ENCODE results near the gene CFAP65.

GRCh38 chr2:219081701-219082331, 40.5 kb upstream of the CFAP65 start:
- no peak for TF ChIP-seq EZH2 (IDR thresholded peaks at IDR 0.05; ENCODE audit: low read length)
- TF ChIP-seq CTCF (optimal IDR thresholded peaks at IDR 0.05 in 1 of 3, IDR thresholded peaks at IDR 0.05 in 1 of 3, conservative IDR thresholded peaks at IDR 0.05 in 1 of 3; ENCODE audit: extremely low read depth in 1 of 3, insufficient read depth in 2 of 3, low read length in 3 of 3): no peak

All from keratinocyte (primary cell).